SHP77 treated with DMSO at 0.1 percent for 48 hours (cell line): ENCODE results near the gene ABHD12.

Experiments used
- DNase-seq: peaks from one replicate; lab custom pipeline; 2025; lab: John Stamatoyannopoulos, UW

The ABHD12 gene

DNA sequence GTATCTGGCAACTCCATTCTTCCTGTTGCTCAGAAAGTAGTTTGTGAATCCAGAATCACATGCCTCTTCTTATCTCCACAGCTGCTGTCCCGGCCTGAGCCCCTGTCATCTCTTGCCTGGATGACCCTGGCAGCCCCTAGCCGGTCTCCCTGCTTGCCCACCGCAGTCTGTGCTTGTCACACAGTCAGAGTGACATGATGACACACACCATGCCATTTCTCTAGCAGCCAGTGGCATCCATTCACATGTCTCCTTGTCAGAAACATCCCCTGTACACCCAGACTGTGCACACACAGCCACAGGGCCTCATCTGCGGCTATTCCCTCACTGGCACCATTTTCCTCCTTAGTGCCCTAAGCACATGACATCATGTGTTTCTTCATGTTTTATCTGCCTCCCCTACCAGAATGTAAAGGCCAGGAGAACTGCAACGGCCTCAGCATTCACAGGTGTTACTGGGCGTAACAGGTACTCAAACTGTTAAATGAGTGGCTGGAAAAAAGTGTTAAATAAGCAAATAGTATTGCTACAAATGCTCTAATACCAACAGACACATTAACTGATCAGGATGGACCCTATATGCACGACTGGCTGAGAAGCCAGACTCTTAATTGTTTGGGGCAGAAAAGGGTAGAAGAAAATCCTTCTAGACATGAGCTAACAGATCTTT, 9.6 kb downstream of the ABHD12 start:
- no peak for DNase-seq

DNA sequence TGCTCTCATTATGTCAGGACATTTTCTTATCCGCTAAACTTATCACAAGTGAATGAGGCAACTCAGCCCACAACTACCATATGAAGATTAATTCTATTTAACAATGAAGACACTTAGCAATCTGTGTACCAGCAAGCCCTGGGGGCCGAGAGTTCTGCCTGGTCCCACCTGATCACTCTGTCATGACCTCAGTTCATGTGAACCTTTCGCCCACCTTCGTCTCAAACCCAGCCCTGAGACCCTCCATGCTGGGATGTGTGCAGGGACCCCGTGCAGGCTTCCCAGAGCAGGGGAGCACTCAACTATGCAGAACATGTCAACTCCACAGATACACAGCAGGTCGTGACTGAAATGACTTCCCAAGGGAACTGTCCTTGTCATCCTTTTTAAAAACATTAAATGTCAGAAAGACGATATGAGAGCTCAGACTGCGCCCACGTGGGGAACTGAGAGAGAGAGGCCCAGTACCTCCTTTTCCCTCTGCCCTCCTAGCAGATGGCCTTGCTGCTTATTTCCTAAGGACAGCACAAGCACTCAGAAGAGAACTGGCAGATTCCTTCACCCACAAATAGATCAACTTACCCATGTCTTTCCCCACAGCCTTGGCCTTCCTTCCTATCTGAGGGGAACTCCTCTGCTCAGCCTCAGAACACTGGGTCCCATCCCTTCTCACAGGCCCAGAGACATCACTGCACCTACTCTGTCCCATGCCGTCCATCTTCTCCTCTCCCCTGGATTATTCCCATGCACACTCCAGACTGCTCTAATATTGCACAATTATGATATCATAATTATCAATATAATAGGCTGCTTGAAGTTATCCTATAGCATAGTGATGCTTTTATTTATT, 11.5 kb downstream of the ABHD12 start:
- no peak for DNase-seq

DNA sequence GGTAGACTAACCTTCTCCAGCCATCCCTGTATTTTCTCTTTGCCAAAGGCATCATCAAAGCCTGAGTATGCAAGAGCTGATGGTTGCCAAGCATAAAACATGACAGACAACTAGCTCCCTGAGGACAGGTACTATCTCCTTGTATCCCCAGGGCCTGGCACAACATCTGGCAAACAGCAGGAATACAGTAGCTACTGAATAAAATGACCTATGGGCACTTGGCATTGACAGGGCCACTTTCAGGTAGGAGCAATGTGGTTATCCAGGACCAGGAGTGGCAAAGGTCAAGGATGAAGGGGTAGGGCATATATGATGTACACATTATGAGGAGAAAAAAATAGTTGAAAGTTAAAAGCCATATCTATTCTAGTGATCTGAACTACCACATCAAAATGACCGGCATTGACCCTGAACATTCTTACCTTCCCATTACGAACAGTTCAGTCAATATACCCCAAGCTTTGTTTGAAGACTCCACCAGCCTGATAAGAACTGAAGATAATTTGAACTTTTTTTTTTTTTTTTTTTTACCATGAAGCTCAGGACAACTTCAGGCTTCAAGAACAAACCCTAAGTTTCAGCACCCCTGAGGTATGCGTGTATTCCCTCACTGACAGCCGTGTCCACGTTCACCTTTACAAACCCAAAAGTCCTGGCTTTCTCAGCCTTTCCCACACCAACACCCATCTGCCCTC, 12.3 kb downstream of the ABHD12 start:
- DNase-seq: no peak

DNA sequence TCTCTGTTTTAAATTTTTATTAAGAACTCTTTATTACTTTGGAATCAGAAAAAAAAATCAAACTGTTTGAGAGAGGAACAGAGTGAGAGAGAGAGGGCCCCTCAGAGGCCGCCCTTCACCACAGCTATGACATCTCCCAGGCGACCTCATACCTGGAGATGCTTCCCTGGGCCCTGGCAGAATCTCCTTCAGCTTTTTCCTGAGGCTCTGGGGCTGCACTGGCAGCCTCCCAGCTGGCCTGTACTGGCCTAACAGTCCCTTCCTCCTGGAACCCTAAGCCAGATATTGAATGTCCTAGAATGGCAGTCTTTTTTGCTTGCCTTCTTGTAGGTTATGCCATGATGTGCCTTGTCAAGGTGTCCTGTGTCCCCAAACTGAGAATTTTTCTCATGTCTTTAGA, 13.7 kb downstream of the ABHD12 start:
- no peak for DNase-seq

DNA sequence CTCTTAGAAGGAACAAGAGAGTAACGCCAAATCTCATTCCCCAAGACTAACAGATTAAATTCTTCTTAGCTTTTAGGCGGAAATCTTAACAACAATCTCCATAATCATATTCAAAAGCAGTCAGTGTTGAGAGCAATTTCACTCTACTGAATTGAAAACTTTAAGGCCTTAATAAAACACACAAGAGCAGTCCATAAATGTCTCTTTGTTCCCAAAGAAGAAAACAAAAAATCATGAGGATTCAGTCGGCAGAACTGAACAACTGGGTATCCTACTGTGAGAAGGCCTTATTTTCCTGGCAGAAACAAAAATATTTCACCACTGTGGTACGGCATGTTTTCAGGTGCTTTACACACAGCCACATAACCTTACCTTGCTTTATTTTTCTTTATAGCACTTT, 14.4 kb downstream of the ABHD12 start:
- no peak for DNase-seq

DNA sequence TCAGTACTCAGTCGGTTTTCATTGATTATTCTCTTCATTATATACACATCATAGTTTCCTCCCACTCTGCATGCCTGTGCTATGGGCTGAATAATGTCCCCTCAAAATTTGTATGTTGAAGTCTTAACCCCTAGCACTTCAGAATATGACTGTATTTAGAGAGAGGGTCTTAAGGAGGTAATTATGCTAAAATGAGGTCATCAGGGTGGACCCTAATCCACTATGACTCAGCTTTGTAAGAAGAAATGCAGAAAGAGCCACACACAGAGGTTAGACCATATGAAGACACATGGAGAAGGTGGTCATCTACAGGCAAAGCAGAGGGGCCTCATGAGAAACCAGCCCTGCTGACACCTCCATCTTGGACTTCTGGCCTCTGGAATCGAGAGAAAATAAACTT, 15.8 kb downstream of the ABHD12 start:
- no peak for DNase-seq

DNA sequence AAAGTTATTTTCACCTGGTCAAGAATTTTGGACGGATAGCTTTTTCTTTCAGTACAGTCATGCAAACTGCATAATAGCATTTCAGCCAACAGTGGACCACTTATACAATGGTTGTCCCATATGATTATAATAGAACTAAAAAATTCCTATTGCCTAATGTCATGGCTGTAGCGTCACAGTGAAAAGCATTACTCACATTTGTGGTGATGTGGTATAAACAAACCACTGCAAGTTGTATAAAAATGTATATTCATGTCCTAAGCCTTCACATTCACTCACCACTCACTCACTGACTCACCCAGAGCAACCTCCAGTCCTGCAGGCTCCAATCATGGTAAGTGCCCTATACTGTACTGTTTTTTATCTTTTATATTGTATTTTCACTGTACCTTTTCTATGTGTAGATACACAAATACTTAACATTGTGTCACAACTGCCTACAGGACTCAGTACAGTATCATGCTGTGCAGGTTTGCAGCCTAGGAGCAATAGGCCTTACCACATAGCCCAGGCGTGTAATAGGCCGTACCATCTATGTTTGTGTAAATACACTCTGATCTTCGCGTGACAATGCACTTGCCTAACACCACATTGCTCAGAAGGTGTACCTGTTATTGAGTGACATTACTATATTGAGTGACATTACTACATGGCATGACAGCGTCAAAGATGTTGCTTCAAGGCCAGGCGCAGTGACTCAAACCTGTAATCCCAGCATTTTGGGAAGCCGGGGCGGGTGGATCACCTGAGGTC, 17.9 kb downstream of the ABHD12 start:
- DNase-seq: no peak

DNA sequence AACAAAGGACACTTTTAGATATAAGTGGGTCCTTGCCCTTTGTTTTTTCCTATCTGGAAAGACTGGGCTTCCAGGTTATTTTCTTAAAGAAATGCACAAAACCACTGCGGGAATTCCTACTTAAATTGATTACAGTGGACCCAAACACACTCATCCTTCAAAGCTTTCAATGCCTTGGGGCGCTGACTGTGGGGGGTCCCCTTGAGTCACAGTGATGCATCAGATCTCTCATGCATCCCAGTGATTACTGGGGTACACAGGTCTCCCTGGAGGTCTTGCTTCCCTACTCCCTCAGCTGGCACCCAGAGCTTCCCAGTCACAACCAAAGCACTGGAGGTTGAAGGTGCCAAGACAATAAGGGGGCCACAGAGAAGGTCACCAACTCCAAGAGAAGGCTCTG, 20.7 kb downstream of the ABHD12 start:
- DNase-seq: no peak

DNA sequence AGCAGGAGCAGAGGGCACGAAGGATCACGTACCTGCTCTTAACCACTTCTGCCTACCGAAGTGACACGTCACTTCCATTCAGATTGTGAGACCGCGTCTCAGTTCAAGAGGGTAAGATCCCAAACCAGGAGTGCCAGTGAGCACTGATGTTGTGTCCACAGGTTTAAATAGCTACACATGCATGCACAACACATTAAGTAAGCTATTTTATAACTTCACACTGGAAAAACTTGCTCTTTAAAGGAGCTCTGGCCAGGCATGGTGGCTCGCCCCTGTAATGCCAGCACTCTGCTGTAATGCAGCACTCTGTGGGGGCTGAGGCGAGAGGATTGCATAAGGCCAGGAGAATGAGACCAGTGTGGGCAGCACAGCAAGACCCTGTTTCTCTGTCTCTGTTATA, 21.1 kb downstream of the ABHD12 start:
- DNase-seq: no peak

DNA sequence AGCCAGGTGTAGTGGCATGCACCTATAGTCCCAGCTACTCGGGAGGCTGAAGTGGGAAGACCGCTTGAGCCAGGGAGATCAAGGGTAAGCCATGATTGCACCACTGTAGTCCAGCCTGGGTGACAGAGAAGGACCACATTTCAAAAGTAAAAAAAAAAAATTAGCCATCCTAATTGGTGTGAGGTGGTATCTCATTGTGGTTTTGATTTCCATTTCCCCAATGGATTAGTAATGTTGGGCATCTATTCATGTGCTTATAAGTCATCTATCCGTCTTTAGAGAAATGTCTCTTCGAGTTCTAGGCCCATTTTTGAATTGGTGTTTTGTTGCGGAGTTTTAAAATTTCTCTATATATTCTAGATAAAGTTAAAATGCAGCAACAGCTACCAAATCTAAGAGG, 21.7 kb downstream of the ABHD12 start:
- DNase-seq: no peak

DNA sequence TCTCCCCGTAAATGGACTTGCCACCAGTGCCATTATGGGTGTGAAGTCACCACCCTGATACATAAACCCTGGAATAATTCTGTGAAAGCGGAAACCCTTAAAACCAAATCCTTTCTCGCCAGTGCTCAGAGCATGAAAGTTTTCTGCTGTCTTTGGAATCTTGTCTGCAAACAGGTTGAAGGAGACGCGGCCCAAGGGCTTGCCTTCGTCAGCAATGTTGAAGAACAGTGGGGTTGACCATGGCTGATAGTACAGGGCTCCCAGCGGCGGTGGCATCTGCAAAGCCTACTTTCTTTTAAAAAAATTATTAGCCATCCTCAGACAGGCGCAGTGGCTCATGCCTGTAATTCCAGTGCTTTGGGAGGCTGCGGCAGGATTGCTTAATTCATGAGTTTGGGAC, 22.1 kb downstream of the ABHD12 start:
- DNase-seq: no peak

DNA sequence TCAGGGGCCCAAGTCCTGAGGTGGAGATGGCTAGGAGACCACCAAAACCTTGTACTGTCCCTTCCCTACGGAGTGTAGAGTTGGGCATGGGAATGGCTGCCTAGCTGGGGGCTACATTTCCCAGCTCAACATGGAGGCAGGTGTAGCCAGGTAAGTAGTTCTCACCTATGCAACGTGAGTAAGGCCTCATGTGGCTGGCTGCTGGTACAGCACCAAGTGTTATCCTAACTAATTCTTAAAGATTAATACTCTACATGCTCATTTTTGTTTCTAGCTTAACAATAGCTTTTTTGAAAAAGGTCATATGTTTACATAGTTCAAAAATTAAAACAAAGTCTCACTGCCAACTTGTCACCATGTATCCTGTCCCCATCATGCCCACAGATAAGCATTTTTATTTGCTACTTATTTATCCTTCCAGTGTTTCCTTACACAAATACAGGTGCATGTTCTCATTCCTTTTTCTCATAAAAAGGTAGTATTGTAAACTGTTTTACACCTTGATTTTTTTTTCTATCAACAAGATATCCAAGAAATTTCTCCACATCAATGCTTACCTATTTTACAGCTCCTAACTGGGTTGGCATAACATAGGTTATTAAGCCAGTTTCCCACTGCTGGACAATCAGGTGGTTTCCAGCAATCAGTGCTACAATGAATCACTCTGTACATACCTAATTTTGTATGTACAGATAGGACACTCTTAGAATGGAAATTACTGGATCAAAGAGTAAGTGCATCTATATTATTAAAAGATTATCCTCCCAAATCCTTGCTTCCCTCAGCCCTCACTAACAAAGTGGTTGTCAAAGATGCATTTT, 25.5 kb downstream of the ABHD12 start:
- no peak for DNase-seq

DNA sequence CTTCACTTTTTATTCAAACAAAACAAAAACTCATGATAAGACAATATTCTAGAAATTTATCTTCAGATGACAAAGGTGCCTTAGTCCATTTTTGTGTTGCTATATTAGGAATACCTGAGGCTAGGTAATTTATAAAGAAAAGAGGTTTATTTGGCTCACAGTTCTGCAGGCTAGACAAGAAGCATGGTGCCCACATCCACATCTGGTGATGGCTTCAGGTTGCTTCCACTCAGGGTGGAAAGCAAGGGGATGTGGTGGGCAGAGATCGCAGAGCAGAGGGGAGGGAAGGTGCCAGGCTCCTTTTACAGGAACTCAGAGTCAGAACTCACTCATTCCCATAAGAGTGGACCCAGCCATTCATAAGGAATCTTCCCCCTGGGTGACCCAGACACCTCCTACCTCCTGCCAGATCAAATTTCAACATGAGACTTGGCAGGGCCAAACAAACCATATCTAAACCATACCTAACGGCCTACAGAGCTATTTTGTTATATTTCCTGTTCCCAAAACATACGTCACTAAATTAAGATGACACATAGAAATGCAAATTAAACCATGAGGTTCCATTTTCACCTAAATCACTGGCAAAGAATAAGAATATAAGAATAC, 26.4 kb downstream of the ABHD12 start:
- no peak for DNase-seq

DNA sequence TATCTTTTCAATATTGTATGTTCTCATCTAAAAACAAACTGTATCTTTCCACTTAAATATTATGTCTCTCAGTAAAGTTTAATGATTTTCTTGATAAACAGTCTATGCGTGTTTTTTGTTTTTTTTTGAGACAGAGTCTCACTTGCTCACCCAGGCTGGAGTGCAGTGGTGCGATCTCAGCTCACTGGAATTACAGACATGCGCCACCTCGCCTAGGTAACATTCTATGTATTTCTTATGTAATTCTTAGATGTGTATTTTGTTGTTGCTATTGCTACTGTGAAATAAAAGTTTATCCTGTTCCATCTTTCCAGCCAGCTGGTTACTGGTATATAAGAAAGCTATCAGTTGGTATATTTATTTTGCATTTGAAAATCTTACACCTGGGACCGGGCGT, 29.4 kb downstream of the ABHD12 start:
- DNase-seq: no peak

DNA sequence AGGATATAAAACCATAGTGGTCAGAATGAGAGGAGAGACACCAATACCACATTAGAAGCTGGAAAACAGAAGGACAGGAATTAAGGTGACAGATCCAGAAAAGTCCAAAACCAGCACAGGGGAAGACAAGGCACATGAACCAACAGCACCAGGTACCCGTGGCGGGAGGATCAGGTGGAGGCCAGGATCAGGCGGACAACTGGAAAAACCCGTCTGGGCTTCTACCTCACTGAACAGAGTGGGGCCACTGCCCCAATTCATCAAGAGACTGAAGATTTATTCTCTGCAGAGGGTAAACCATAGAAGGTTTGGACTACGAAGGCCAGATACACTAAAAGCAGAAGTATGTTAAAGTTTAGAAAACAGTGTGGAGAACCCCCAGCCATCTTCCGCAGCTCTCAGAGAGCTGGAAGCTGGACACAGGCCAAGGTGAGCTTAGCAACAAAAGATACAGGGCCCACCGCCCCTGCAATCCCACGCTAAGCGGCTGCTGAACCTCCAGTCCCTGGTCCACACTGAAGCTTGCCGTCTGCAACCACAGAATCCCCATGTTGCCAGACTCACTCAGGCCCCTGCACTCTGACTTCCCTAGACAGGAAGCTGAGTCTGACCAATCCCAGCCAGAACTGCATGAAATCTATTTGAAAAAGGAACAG, 29.9 kb downstream of the ABHD12 start:
- no peak for DNase-seq

DNA sequence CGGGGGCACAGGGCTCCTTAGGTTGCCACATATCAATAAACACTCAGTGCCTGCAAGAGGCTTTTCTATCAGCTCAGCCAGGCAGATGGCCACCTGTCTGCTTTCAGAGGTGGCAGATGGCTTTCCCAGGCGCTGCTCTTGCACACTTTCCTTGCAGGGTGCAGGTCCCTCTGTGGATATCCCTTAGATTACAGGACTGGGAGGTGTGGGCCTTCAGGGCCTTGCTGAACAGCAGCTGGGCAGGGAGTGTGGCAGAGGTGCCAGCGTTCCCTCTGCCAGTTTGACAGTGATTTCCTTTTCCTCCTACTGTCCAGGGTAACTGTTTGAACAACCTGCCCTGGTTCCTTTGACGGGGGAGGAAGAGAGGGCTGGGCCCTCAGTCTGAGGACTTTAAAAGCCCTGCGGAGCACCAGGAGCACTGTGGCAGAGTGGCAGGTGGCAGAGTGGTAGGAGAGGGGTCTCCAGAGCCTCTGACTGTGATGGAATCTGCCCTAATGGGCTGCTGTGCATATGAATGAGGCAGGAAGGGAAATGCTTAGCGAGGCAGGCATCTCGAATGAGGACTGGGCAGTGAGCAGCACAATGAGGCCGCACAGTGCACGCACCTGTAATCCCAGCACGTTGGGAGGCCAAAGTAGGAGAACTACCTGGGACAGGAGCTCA, 34.2 kb downstream of the ABHD12 start:
- peak; percentile 67 for DNase-seq

DNA sequence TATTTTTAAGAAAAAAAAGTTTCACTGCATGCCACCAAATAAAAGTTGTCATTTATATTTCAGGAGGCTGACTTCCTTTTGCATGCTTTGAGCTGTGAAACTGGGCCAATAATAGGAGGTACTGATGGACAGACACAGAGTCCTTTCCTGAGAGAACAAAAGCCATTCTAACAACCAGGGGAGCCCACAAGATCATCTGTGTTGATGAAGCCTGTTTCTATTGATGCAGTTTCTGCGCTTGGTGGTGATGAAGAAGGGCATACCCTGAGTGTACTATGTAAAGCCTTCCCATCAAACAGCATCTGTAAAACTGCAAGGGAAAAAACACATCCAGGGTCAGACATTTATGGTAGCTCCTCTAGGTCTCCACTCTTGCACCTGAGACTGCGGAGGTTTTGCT, 34.8 kb downstream of the ABHD12 start:
- DNase-seq: no peak

DNA sequence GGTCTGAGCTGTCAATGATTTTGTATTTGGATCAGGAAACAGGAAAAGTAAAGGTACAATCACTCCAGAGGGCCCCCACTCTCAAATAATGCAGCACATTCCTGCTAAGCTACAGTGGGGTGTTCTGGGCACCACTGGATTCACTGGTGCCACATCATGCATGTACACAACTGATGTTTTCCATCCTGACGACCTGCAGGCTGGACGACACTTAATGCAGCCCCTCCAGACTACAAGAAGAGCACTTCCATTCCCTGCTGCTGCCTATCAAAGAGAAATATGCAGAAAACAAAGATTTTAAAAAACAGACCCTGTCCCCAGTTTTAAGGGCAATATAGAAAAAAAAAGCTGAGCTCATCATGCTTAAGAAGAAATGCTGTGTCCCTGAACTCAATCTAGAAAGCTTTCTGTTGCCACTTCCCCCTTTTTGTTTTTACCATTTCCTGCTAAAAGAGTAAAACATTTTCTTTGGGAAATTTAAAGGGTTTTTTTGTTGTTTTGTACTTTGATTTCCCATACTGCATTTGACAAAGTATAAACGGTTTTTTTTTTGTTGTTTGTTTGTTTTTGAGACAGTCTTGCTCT, 35.5 kb downstream of the ABHD12 start:
- DNase-seq: no peak
